ENCODE measurements around the gene GFI1B. TPM values are rescaled to one million over a fixed set of nuclear protein-coding genes. Genes with fewer than 3 reads are reported as not detected.

GFI1B gene
- total RNA-seq, 1 experiment from 2014 or later, result 0.79 TPM

DNA sequence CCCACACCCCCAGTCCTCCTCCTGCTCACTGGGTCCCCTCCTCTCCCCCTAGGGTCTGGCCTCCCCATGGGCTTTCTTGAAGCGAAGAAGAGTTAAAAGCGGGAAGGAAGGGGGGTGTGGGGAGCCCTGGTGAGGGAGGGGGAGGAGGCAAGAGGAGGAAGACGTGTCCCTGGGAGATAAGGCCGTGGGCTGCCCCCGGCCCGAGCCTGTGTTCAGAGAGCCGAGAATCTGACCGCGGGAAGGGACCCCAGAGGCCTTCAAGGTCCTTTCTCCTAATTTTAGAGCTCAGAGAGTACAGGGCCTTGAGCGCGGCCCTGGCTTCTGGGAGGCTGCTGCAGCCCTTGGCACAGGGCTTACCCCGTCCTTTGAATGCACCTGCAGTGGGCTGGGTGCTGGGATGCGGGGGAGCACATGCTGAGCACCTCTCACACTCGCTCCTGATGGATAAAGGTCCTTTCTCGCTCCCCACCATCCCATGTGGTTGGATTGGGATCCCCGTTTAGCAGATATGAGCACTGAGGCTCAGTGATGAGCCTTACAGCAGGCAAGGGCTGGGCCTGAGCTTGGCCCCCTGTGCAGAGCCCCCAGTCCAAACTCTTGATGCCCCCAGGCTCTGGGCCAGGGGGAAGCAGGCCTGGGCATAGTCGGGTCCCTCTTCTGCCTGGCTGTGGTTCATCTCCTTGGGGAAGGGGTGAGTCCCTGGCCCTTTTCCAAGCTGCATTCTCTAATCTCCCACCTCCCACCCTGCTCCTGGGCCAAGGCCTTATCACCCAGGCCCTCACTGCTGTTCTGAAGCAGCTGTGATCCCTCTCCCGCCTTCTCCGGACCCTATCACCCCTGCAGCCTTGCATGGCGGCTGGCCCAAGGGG is 5.9 kb downstream of the GFI1B start:
- DNase-seq, result no peak
- peaks cover 3% of the 10 kb centered on the region for H3K27me3 Mint-ChIP-seq (ENCODE audit: insufficient read depth, unreplicated experiment)
- H3K4me3 Mint-ChIP-seq (ENCODE audit: unreplicated experiment), result no peak overlapping the region
- ChIA-PET CTCF (no interaction called here), POLR2A (no interaction called here)
- TF ChIP-seq, protein P1, sequence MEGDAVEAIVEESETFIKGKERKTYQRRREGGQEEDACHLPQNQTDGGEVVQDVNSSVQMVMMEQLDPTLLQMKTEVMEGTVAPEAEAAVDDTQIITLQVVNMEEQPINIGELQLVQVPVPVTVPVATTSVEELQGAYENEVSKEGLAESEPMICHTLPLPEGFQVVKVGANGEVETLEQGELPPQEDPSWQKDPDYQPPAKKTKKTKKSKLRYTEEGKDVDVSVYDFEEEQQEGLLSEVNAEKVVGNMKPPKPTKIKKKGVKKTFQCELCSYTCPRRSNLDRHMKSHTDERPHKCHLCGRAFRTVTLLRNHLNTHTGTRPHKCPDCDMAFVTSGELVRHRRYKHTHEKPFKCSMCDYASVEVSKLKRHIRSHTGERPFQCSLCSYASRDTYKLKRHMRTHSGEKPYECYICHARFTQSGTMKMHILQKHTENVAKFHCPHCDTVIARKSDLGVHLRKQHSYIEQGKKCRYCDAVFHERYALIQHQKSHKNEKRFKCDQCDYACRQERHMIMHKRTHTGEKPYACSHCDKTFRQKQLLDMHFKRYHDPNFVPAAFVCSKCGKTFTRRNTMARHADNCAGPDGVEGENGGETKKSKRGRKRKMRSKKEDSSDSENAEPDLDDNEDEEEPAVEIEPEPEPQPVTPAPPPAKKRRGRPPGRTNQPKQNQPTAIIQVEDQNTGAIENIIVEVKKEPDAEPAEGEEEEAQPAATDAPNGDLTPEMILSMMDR (IDR thresholded peaks at IDR 0.05; ENCODE audit: insufficient read depth in 1 of 2, low read depth in 1 of 2, low read length in 1 of 2, severe bottlenecking in 1 of 2, unreplicated experiment in 1 of 2), result no peak
- H3K9me3 Mint-ChIP-seq (ENCODE audit: unreplicated experiment), result no peaks in the 10 kb centered on the region
- no peaks in the 10 kb centered on the region for H3K36me3 Mint-ChIP-seq (ENCODE audit: insufficient read depth, unreplicated experiment)
- Histone ChIP-seq H3K4me1 (peaks cover 9% of the 10 kb centered on the region), H3K4me3 (ENCODE audit: low read depth, low read length) (no peak overlapping the region), H3K9me3 (no peaks in the 10 kb centered on the region), H3K36me3 (ENCODE audit: control insufficient read depth, insufficient read depth, low read length) (no peaks in the 10 kb centered on the region), H3K27me3 (replicated peaks; ENCODE audit: control insufficient read depth, insufficient read depth, low read length) (no peaks in the 10 kb centered on the region)
- intact Hi-C loops (cut with micrococcal nuclease; ENCODE audit: unreplicated experiment), result no loop called here
- no TSS peak for BruUV-seq (replicated peaks)
- H3K4me1 Mint-ChIP-seq (ENCODE audit: low read depth, unreplicated experiment), result peaks cover 7% of the 10 kb centered on the region
- no peak overlapping the region for H3K27ac Mint-ChIP-seq (ENCODE audit: unreplicated experiment)

DNA sequence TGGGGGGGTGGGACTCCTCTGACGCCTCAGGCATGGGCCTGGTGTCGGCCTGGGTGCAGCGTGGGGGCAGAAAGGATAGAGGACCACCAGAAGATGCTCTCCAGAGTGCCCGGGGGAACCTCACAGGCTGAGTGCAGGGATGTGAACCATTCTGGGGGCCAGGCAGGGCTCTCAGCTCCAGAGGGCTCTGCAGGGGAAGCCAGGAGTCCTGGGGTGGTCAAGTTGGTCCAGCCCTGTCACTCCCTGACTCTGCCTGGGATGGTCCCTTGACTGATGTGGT is 6.5 kb downstream of the GFI1B start:
- intact Hi-C loops (cut with micrococcal nuclease; ENCODE audit: unreplicated experiment), result no loop called here
- Mint-ChIP-seq H3K4me3 (ENCODE audit: unreplicated experiment) (no peak overlapping the region), H3K27me3 (ENCODE audit: insufficient read depth, unreplicated experiment) (peaks cover 3% of the 10 kb centered on the region), H3K27ac (ENCODE audit: unreplicated experiment) (no peak overlapping the region), H3K36me3 (ENCODE audit: insufficient read depth, unreplicated experiment) (no peaks in the 10 kb centered on the region), H3K4me1 (ENCODE audit: low read depth, unreplicated experiment) (peaks cover 7% of the 10 kb centered on the region), H3K9me3 (ENCODE audit: unreplicated experiment) (no peaks in the 10 kb centered on the region)
- ChIA-PET CTCF (no interaction called here), POLR2A (no interaction called here)
- H3K36me3 ChIP-seq (ENCODE audit: control insufficient read depth, insufficient read depth, low read length), result no peaks in the 10 kb centered on the region
- H3K4me1 ChIP-seq, result peaks cover 9% of the 10 kb centered on the region
- H3K27me3 ChIP-seq (replicated peaks; ENCODE audit: control insufficient read depth, insufficient read depth, low read length), result no peaks in the 10 kb centered on the region
- no peak for DNase-seq
- TF ChIP-seq, protein P1 (IDR thresholded peaks at IDR 0.05; ENCODE audit: insufficient read depth in 1 of 2, low read depth in 1 of 2, low read length in 1 of 2, severe bottlenecking in 1 of 2, unreplicated experiment in 1 of 2), result no peak
- no TSS peak for BruUV-seq (replicated peaks)
- H3K4me3 ChIP-seq (ENCODE audit: low read depth, low read length), result no peak overlapping the region
- H3K9me3 ChIP-seq, result no peaks in the 10 kb centered on the region

DNA sequence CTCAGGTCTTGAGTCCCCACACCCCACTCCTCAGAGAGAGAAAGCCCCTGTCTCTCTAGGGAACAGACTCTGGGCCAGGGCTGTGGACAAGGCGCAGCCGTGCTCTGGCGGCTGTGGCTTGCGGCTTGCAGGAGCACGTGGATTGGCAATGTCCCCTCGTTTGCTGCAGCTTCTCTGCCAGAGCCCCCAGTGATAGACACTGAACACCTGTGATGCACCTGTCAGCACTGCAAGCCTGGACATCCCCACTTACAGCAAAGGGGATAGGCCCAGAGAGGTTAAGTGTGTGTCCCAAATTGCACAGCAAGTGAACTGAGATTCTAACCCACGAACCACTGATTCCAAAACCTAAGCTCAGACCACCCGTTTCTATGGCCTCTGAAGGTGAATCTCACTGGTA is 7.0 kb downstream of the GFI1B start:
- Mint-ChIP-seq H3K9me3 (ENCODE audit: unreplicated experiment) (no peaks in the 10 kb centered on the region), H3K27me3 (ENCODE audit: insufficient read depth, unreplicated experiment) (peaks cover 2% of the 10 kb centered on the region), H3K27ac (ENCODE audit: unreplicated experiment) (no peak overlapping the region), H3K4me1 (ENCODE audit: low read depth, unreplicated experiment) (peaks cover 7% of the 10 kb centered on the region), H3K4me3 (ENCODE audit: unreplicated experiment) (no peak overlapping the region), H3K36me3 (ENCODE audit: insufficient read depth, unreplicated experiment) (no peaks in the 10 kb centered on the region)
- Histone ChIP-seq H3K4me1 (peaks cover 9% of the 10 kb centered on the region), H3K4me3 (ENCODE audit: low read depth, low read length) (no peak overlapping the region), H3K27me3 (replicated peaks; ENCODE audit: control insufficient read depth, insufficient read depth, low read length) (no peaks in the 10 kb centered on the region), H3K9me3 (no peaks in the 10 kb centered on the region), H3K36me3 (ENCODE audit: control insufficient read depth, insufficient read depth, low read length) (no peaks in the 10 kb centered on the region)
- intact Hi-C loops (cut with micrococcal nuclease; ENCODE audit: unreplicated experiment), result no loop called here
- ChIA-PET POLR2A (no interaction called here), CTCF (no interaction called here)
- TF ChIP-seq, protein P1 (IDR thresholded peaks at IDR 0.05; ENCODE audit: insufficient read depth in 1 of 2, low read depth in 1 of 2, low read length in 1 of 2, severe bottlenecking in 1 of 2, unreplicated experiment in 1 of 2), result no peak
- DNase-seq, result no peak
- BruUV-seq (replicated peaks), result no TSS peak
